ENCODE measurements around the gene UBTD2. TPM values are rescaled to one million over a fixed set of nuclear protein-coding genes. Genes with fewer than 3 reads are reported as not detected.
A peak's percentile ranks its signal among the peaks of the same experiment; 100 is the strongest.

UBTD2 gene
- 12.6 and 15.7 TPM in 2 replicates for total RNA-seq (2013; cell fraction: nucleolus; rRNA removed)
- total RNA-seq (2014; rRNA removed) = 22.4 and 26.6 TPM in 2 replicates
- total RNA-seq (2014; rRNA removed; fragmentation: Illumina TruSeq; extraction: Trizol) = 23.9 and 25.2 TPM in 2 replicates
- 22.3 and 23.0 TPM in 2 replicates for total RNA-seq (2021)
- 6.2 TPM for polyA plus RNA-seq (2011; ENCODE audit: low read depth)
- 16.5 and 22.5 TPM in 2 replicates for polyA plus RNA-seq (2011; rRNA removed)
- 7.5 and 9.3 TPM in 2 replicates for polyA plus RNA-seq (2011; cell fraction: cytosol; rRNA removed)
- polyA plus RNA-seq (2011; cell fraction: nucleus; rRNA removed) = 5.5 and 5.7 TPM in 2 replicates
- polyA plus RNA-seq (2012) = 7.6 and 15.8 TPM in 2 replicates
- polyA plus RNA-seq (2014; fragmentation: Illumina TruSeq; extraction: Trizol) = 30.5 and 37.4 TPM in 2 replicates
- 10 to 100 TPM in 1 of 2 experiments, 1 to 10 TPM in 1; 7.7 to 12.5 TPM for polyA plus RNA-seq (2014; fragmentation: Nextera tagmentation; extraction: Ambion mirVana)
- polyA plus RNA-seq (2014; rRNA removed) = 17.2 and 19.6 TPM in 2 replicates
- polyA plus RNA-seq (2016; fragmentation: Nextera tagmentation; extraction: Ambion mirVana) = 10 to 100 TPM; 14.3 to 19.1 TPM
- 11.2 and 15.1 TPM in 2 replicates for polyA minus RNA-seq (2011; rRNA and poly(A)+ RNA removed)
- 6.9 and 7.4 TPM in 2 replicates for polyA minus RNA-seq (2011; cell fraction: cytosol; rRNA and poly(A)+ RNA removed)
- polyA minus RNA-seq (2011; cell fraction: nucleus; rRNA and poly(A)+ RNA removed) = 3.1 and 4.6 TPM in 2 replicates
- Bru-seq, nascent RNA = percentile 79 among the genes with signal in this experiment
- percentile 80 among the genes with signal in this experiment for BruChase-seq, experiment 1, labeled RNA remaining after a 6-hour chase
- percentile 83 among the genes with signal in this experiment for BruChase-seq, experiment 2, labeled RNA remaining after a 2-hour chase
- long read RNA-seq, experiment 1, partial matches to known transcripts = 0 of 3 reads
- long read RNA-seq, experiment 1, other reads (novel, unspliced or antisense) = 2 of 3 reads
- long read RNA-seq, experiment 2, partial matches to known transcripts = 2 of 7 reads
- long read RNA-seq, experiment 2, other reads (novel, unspliced or antisense) = 5 of 7 reads

- no peaks in the 10 kb centered on the region; the same call in 1 of the 2 replicates for H3K4me1 ChIP-seq (ENCODE audit: control insufficient read depth, insufficient read depth, low read length)
- under 1% methylated on average over 26 of the region's 87 CpGs for WGBS (ENCODE audit: insufficient coverage, insufficient replicate concordance, low lambda C conversion rate, missing lambda C conversion rate)
- ChIA-PET RAD21 (ENCODE audit: unreplicated experiment) (interaction anchor here (0.5 to 2.9 kb wide), 10 partner anchors 11 to 476 kb away, joined by 3 to 17 read pairs (median 6); partner anchors contain the start of genes FBXW11 and STK10), CTCF (interaction anchor here (0.7 to 3.9 kb wide), 18 partner anchors 10 to 376 kb away, joined by 3 to 34 read pairs (median 4); partner anchors contain the start of genes FBXW11 and STK10), POLR2A (interaction anchor here (0.8 to 2.3 kb wide), 6 partner anchors 35 to 177 kb away, joined by 3 to 7 read pairs (median 5); partner anchors contain the start of gene STK10), SMC1A (ENCODE audit: uncharacterized antibody, unreplicated experiment) (interaction anchor here (0.8 to 4.4 kb wide), 18 partner anchors 9 to 371 kb away, joined by 3 to 54 read pairs (median 5); partner anchors contain the start of gene STK10)
- no peaks in the 10 kb centered on the region for H4K20me1 ChIP-seq (ENCODE audit: control insufficient read depth, insufficient read depth)
- H3K9ac ChIP-seq (ENCODE audit: control insufficient read depth, insufficient read depth, low read length) = peak within 1 kb of the TSS; percentile 84
- in situ Hi-C loops (cut with MboI) = loop anchor here (25.0 kb wide), 1 partner anchor 871 kb away; the partner anchor contains the start of gene FGF18
- peaks cover 3% of the 10 kb centered on the region; the same call in 2 of the 3 replicates for H3K9me3 ChIP-seq (replicated peaks; ENCODE audit: control insufficient read depth, insufficient read depth, low read length)
- H3K4me2 ChIP-seq (ENCODE audit: control insufficient read depth, insufficient read depth) = peak within 1 kb of the TSS; percentile 98
- FAIRE-seq = no peak
- peak within 1 kb of the TSS; percentile 99 for H3K4me3 ChIP-seq
- peak within 1 kb of the TSS; percentile 72 for H3K27ac ChIP-seq (ENCODE audit: control insufficient read depth, insufficient read depth)
- H3K79me2 ChIP-seq (ENCODE audit: control insufficient read depth, insufficient read depth, low read length) = peaks cover 54% of the 10 kb centered on the region
- intact Hi-C loops (cut with micrococcal nuclease; ENCODE audit: unreplicated experiment) = loop anchor here (2.0 kb wide), 2 partner anchors 58 to 172 kb away; no protein-coding TSS in a partner anchor
- BruUV-seq (replicated peaks) = no TSS peak
- H3K27me3 ChIP-seq (replicated peaks in 1 of 2; ENCODE audit: control insufficient read depth in 2 of 2, insufficient read depth in 2 of 2, low read length in 1 of 2) = no peaks in the 10 kb centered on the region
- peaks cover 0 to 9% of the 10 kb centered on the region in 2 experiments; a peak in 1 of 4 replicates for H3K36me3 ChIP-seq (ENCODE audit: control insufficient read depth in 2 of 2, insufficient read depth in 2 of 2, low read length in 1 of 2)
- peak; percentile 83 for ATAC-seq
- H2AFZ ChIP-seq (ENCODE audit: control insufficient read depth, low read depth, low read length) = peak within 1 kb of the TSS; percentile 92
- no peak for DNase-seq (ENCODE audit: low read depth, low spot score)
- TF ChIP-seq CREM (IDR thresholded peaks at IDR 0.05; ENCODE audit: low read depth) (peak; percentile 37; the same call in 1 of the 2 replicates), MXI1 (IDR thresholded peaks at IDR 0.05; ENCODE audit: low read depth, low read length) (no peak), HDGF (IDR thresholded peaks at IDR 0.05) (no peak), MTA2 (IDR thresholded peaks at IDR 0.05; ENCODE audit: low read depth) (no peak), POU2F2 (IDR thresholded peaks at IDR 0.05; ENCODE audit: borderline replicate concordance, low read depth, low read length) (no peak), CUX1 (IDR thresholded peaks at IDR 0.05; ENCODE audit: insufficient replicate concordance, low read depth, low read length) (no peak), LARP7 (IDR thresholded peaks at IDR 0.05) (peak; percentile 95)
Observed at GRCh38 chr5:172283020-172283861, at the start of gene UBTD2. TSS of gene UBTD2 (minus strand) at chr5:172283764. CDS start at chr5:172283665, 99 bp downstream.
